B cell (primary cell): ENCODE measurements around the gene TNIK. TPM values are rescaled to one million over a fixed set of nuclear protein-coding genes. Genes with fewer than 3 reads are reported as not detected.

Experiments
- ATAC-seq: fragments of 200-7000 bp; cut with Tn5 transposase; one replicate; pipeline ENCODE4 v1.10.0; 2021; ENCODE audit warnings: low read depth, mild to moderate bottlenecking, moderate number of reproducible peaks, moderate library complexity
- CTCF ChIA-PET: fragments of 350-600 bp; sonication (Branson Sonifier 250); formaldehyde crosslinking; loops from one replicate; lab custom pipeline; 2021; ENCODE audit warnings: antibody characterized with exemption, inconsistent platforms; lab: Charles Lee
- POLR2A ChIA-PET: fragments of 350-600 bp; sonication (Branson Sonifier 250); formaldehyde crosslinking; loops from one replicate; lab custom pipeline; 2021; ENCODE audit warnings: antibody characterized with exemption; lab: Charles Lee
- DNase-seq: peaks from one replicate; pipeline ENCODE4 v3.0.0; 2013
- H2AFZ ChIP-seq: 2 replicates; pipeline ENCODE4 v1.6.1; 2012; ENCODE audit warnings: mild to moderate bottlenecking, low read depth, low read length; ENCODE audit not compliant: insufficient read depth, poor library complexity, severe bottlenecking
- H3K27ac ChIP-seq, 2 donors: 1 replicate in 1 of 2; 2 replicates in 1 of 2; pipeline ENCODE4 v1.5.1; 2012 to 2013; ENCODE audit warnings: low read length in 2 of 2, mild to moderate bottlenecking in 2 of 2, moderate library complexity in 1 of 2
- H3K27me3 ChIP-seq, 4 experiments: fragments of 200-600 bp in 1 of 4; sonication (generic) in 1 of 4; replicated peaks in 1 of 4; 1 replicate in 2 of 4; 2 replicates in 2 of 4; pipeline versions ENCODE4 v1.6.1 to v1.7.0; 2013 to 2016; ENCODE audit warnings: low read length in 3 of 4, mild to moderate bottlenecking in 2 of 4, mixed read lengths in 1 of 4, moderate library complexity in 1 of 4; ENCODE audit not compliant: insufficient read depth in 4 of 4, control insufficient read depth in 3 of 4; ENCODE audit errors: control extremely low read depth in 1 of 4
- H3K36me3 ChIP-seq, 2 experiments: replicated peaks in 1 of 2; 1 replicate in 1 of 2; 2 replicates in 1 of 2; pipeline versions ENCODE4 v1.6.1 to v1.7.1; 2013; ENCODE audit warnings: low read length in 1 of 2; ENCODE audit not compliant: insufficient read depth in 2 of 2, control insufficient read depth in 1 of 2; ENCODE audit errors: control extremely low read depth in 1 of 2, extremely low read depth in 1 of 2
- H3K4me1 ChIP-seq, 2 donors: fragments of 200-600 bp in 1 of 2; sonication (generic) in 1 of 2; 1 replicate in 1 of 2; 2 replicates in 1 of 2; pipeline versions ENCODE4 v1.5.1 to v1.6.1; 2013 to 2017; ENCODE audit warnings: low read length in 2 of 2; ENCODE audit not compliant: control insufficient read depth in 2 of 2, insufficient read depth in 2 of 2
- H3K4me2 ChIP-seq: replicated peaks from 2 replicates; pipeline ENCODE3; 2012; ENCODE audit warnings: mild to moderate bottlenecking, low read depth, low read length; ENCODE audit not compliant: poor library complexity, severe bottlenecking
- H3K4me3 ChIP-seq, 5 experiments: fragments of 200-600 bp in 1 of 5; sonication (generic) in 1 of 5; 1 replicate in 3 of 5; 2 replicates in 2 of 5; pipeline versions ENCODE4 v1.5.1 to v1.7.0; 2011 to 2016; ENCODE audit warnings: low read length in 4 of 5, mild to moderate bottlenecking in 4 of 5, low read depth in 2 of 5, control low read depth in 1 of 5, moderate library complexity in 1 of 5; ENCODE audit not compliant: insufficient read depth in 1 of 5; ENCODE audit errors: control extremely low read depth in 1 of 5, extremely low read depth in 1 of 5
- H3K79me2 ChIP-seq: fragments of 200-600 bp; sonication (generic); one replicate; pipeline ENCODE4 v1.6.0; 2016; ENCODE audit warnings: low read length; ENCODE audit not compliant: control insufficient read depth, insufficient read depth
- H3K9ac ChIP-seq: fragments of 200-600 bp; sonication (generic); 2 replicates; pipeline ENCODE4 v1.6.1; 2017; ENCODE audit warnings: mild to moderate bottlenecking, low read length, moderate library complexity
- H3K9me3 ChIP-seq, 3 donors: one replicate each; pipeline versions ENCODE4 v1.6.1 to v1.7.1; 2013; ENCODE audit warnings: low read length in 2 of 3; ENCODE audit not compliant: control insufficient read depth in 2 of 3, insufficient read depth in 1 of 3; ENCODE audit errors: control extremely low read depth in 1 of 3
- H4K20me1 ChIP-seq: 2 replicates; pipeline ENCODE4 v1.6.0; 2012; ENCODE audit warnings: mild to moderate bottlenecking, low read length; ENCODE audit not compliant: insufficient read depth, control insufficient read depth, poor library complexity, severe bottlenecking
- H3K27ac Mint-ChIP-seq: one replicate; pipeline ENCODE4 v1.8.0; 2021; ENCODE audit warnings: mixed read lengths
- H3K27me3 Mint-ChIP-seq: one replicate; pipeline ENCODE4 v1.8.0; 2021; ENCODE audit warnings: mixed read lengths
- H3K4me1 Mint-ChIP-seq: one replicate; pipeline ENCODE4 v1.8.0; 2021; ENCODE audit warnings: mixed read lengths
- H3K4me3 Mint-ChIP-seq: one replicate; pipeline ENCODE4 v1.8.0; 2021; ENCODE audit warnings: mixed read lengths
- H3K9me3 Mint-ChIP-seq: one replicate; pipeline ENCODE4 v1.8.0; 2022; ENCODE audit warnings: mixed read lengths; ENCODE audit not compliant: insufficient read depth
- CTCF ChIP-seq: fragments of 200-600 bp; IDR thresholded peaks from one replicate; pipeline ENCODE4 v1.8.0; 2022; ENCODE audit warnings: antibody characterized with exemption, mild to moderate bottlenecking
- EZH2 ChIP-seq: IDR thresholded peaks from 2 replicates; pipeline ENCODE4 v1.6.1; 2012; ENCODE audit warnings: borderline replicate concordance, low read depth, mild to moderate bottlenecking, moderate library complexity, low read length; ENCODE audit not compliant: insufficient read depth, poor library complexity, severe bottlenecking
- WGBS: methylation state at CpG from one replicate; pipeline ENCODE4 v1.1.5; 2013; ENCODE audit warnings: missing lambda C conversion rate; ENCODE audit not compliant: insufficient coverage; 5-methylcytosine and 5-hydroxymethylcytosine counted together
- intact Hi-C: fragments of 100-400 bp; cut with micrococcal nuclease; formaldehyde crosslinking; loops from one replicate; pipeline ENCODE4 v1.10.0; 2022
- polyA plus RNA-seq: library from polyadenylated mRNA; depleted of rRNA; stranded (reverse); fragments of >200 nt; gene quantifications from 2 replicates; pipeline ENCODE4 v1.2.3, GENCODE V29; 2012
- total RNA-seq, 2 donors: library from RNA; stranded (reverse); fragments of 120-200 nt in 1 of 2; gene quantifications; 1 replicate in 1 of 2; 2 replicates in 1 of 2; pipeline versions ENCODE4 v1.2.3 to v1.2.4, GENCODE V29; 2013 to 2022

TNIK gene
- total and polyA plus RNA-seq, 2 donors (not counting 1 experiment from before 2014, with no cell fraction given): 0.66 to 7.7 TPM

- POLR2A ChIA-PET: no interaction called here
- Histone ChIP-seq H4K20me1 (no peaks in the 10 kb centered on the region), H3K79me2 (no peaks in the 10 kb centered on the region), H3K4me1 (no peaks in the 10 kb centered on the region), H3K27ac (no peak overlapping the region), H3K9me3 (no peaks in the 10 kb centered on the region), H3K4me2 (no peak overlapping the region), H3K27me3 (no peaks in the 10 kb centered on the region), H3K36me3 (no peaks in the 10 kb centered on the region), H3K4me3 (no peak overlapping the region), H2AFZ (no peak overlapping the region), H3K9ac (no peak overlapping the region)
- H3K27ac Mint-ChIP-seq: no peak overlapping the region
- H3K4me3 Mint-ChIP-seq: no peak overlapping the region
- intact Hi-C loops: no loop called here
- no peaks in the 10 kb centered on the region for H3K9me3 Mint-ChIP-seq
- 93% methylated on average over 3 of the region's 5 CpGs for WGBS
- H3K4me1 Mint-ChIP-seq: no peaks in the 10 kb centered on the region
- ATAC-seq (no peak), DNase-seq (no peak)
- CTCF ChIA-PET: no interaction called here
- H3K27me3 Mint-ChIP-seq: peaks cover 4% of the 10 kb centered on the region
- no peak for TF ChIP-seq CTCF
These were observed 75.1 kb downstream of the TNIK start for GRCh38 chr3:171385086-171385485.

DNA sequence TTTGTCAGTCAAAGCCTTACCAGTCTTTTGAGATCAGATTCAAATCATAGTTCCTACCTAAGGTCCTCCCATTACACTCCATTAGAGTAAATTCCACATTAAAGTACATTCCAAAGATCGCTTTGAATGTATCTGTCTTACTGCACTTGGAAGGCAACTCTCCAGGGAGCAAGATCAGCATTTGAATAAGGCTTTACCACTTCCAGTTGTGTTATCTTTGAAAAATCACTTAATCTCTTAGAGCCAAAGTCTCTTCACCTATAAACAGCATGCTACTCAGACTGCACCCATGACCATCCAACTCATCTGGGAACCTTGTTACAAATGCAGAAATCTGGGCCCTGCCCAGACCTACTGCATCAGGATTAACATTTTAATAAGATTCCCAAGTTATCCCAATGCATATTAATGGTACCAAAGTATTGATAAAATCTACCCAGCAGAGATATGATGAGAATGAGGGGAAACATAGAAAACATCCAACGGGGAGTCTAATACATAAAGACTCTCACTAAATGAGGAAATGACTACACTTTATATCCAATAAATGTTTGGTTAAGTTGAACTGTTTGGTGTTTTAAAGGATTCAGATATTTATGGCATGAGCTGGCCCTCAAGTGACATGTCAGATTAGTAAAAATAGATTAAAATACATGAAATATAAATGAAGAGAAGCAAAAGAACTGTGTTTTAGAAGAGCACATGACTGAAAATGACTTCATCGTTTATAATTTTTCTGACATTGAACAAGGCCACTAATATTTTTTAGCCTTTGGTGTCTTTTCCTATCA, 75.9 kb downstream of the TNIK start:
- H3K27me3 ChIP-seq: no peaks in the 10 kb centered on the region
- H3K9ac ChIP-seq: no peak overlapping the region
- no peak overlapping the region for H3K27ac ChIP-seq
- no peaks in the 10 kb centered on the region for H3K4me1 ChIP-seq
- H3K27me3 Mint-ChIP-seq: peaks cover 4% of the 10 kb centered on the region
- H3K36me3 ChIP-seq: no peaks in the 10 kb centered on the region
- H4K20me1 ChIP-seq: no peaks in the 10 kb centered on the region
- CTCF ChIA-PET: no interaction called here
- no peaks in the 10 kb centered on the region for H3K9me3 Mint-ChIP-seq
- no peak overlapping the region for H2AFZ ChIP-seq
- POLR2A ChIA-PET: no interaction called here
- intact Hi-C loops: no loop called here
- TF ChIP-seq EZH2: no peak
- no peak for TF ChIP-seq CTCF
- no peak overlapping the region for H3K4me3 Mint-ChIP-seq
- 86% methylated on average over 1 of the region's 3 CpGs for WGBS
- H3K4me2 ChIP-seq: no peak overlapping the region
- no peaks in the 10 kb centered on the region for H3K79me2 ChIP-seq
- no peaks in the 10 kb centered on the region for H3K9me3 ChIP-seq
- H3K27ac Mint-ChIP-seq: no peak overlapping the region
- H3K4me3 ChIP-seq: no peak overlapping the region
- DNase-seq (no peak), ATAC-seq (no peak)
- H3K4me1 Mint-ChIP-seq: no peaks in the 10 kb centered on the region
